ENCODE measurements around the gene UNC79. TPM values are rescaled to one million over a fixed set of nuclear protein-coding genes. Genes with fewer than 3 reads are reported as not detected.
"Not testable (repeated sequence)": the region's sequence is repeated elsewhere in the genome, so short reads cannot be mapped to it uniquely, and the experiment has no call there.

Gene UNC79
- total RNA-seq, 1 donor from 2014 or later, result 0.09 TPM

- H3K27me3 ChIP-seq, result no peaks in the 10 kb centered on the region
- no peak overlapping the region for H3K4me3 ChIP-seq
- H3K4me1 ChIP-seq, result no peaks in the 10 kb centered on the region
- intact Hi-C loops (cut with DNase I), result no loop called here
- DNase-seq, result no peak
- H3K27ac ChIP-seq, result no peak overlapping the region
- TF ChIP-seq CTCF (IDR thresholded peaks at IDR 0.05), result no peak
- ATAC-seq, result no peak
- no peaks in the 10 kb centered on the region for H3K36me3 ChIP-seq
- H3K9me3 ChIP-seq, result no peaks in the 10 kb centered on the region
These were observed 66.4 kb downstream of the UNC79 start for GRCh38 chr14:93496856-93497741.

DNA sequence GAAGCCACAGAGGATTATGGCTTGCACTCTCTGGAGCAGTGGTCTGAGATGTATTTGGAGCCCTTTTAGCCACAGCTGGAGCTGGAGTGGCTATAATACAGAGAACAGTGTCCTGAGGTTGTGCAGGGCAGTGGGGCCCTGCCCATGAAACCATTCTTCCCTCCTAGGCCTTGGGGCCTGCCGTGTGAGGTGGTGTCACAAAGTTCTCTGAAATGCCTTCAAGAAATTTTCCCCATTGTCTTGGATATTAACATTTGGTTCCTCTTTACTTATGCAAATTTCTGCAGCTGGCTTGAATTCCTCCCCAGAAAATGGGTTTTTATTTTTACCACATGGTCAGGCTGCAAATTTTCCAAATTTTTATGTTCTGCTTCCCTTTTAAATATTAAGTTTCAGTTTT, 79.3 kb downstream of the UNC79 start:
- intact Hi-C loops (cut with DNase I), result no loop called here
- Histone ChIP-seq H3K36me3 (no peaks in the 10 kb centered on the region), H3K27me3 (no peaks in the 10 kb centered on the region), H3K4me3 (no peak overlapping the region), H3K27ac (no peak overlapping the region), H3K9me3 (no peaks in the 10 kb centered on the region), H3K4me1 (no peaks in the 10 kb centered on the region)
- no peak for ATAC-seq
- DNase-seq, result no peak
- no peak for TF ChIP-seq CTCF (IDR thresholded peaks at IDR 0.05)

GRCh38 chr14:93511001-93511400, 80.3 kb downstream of the UNC79 start:
- TF ChIP-seq CTCF (IDR thresholded peaks at IDR 0.05), result no peak
- Histone ChIP-seq H3K27ac (no peak overlapping the region), H3K4me3 (no peak overlapping the region), H3K9me3 (no peaks in the 10 kb centered on the region), H3K36me3 (no peaks in the 10 kb centered on the region), H3K27me3 (no peaks in the 10 kb centered on the region), H3K4me1 (no peaks in the 10 kb centered on the region)
- intact Hi-C loops (cut with DNase I), result no loop called here
- no peak for DNase-seq
- ATAC-seq, result no peak

GRCh38 chr14:93520053-93520607, 89.4 kb downstream of the UNC79 start:
- no peak for TF ChIP-seq CTCF (IDR thresholded peaks at IDR 0.05)
- intact Hi-C loops (cut with DNase I), result no loop called here
- Histone ChIP-seq H3K36me3 (no peaks in the 10 kb centered on the region), H3K9me3 (peaks cover 19% of the 10 kb centered on the region), H3K4me1 (no peaks in the 10 kb centered on the region), H3K4me3 (no peak overlapping the region), H3K27me3 (no peaks in the 10 kb centered on the region), H3K27ac (no peak overlapping the region)
- ATAC-seq (no peak), DNase-seq (no peak)

- Histone ChIP-seq H3K9me3 (peaks cover 19% of the 10 kb centered on the region), H3K27ac (no peak overlapping the region), H3K4me1 (no peaks in the 10 kb centered on the region), H3K4me3 (no peak overlapping the region), H3K36me3 (no peaks in the 10 kb centered on the region), H3K27me3 (no peaks in the 10 kb centered on the region)
- TF ChIP-seq CTCF (IDR thresholded peaks at IDR 0.05), result no peak
- DNase-seq (no peak), ATAC-seq (no peak)
- intact Hi-C loops (cut with DNase I), result no loop called here
These were observed 91.5 kb downstream of the UNC79 start for GRCh38 chr14:93522221-93522620.

- ATAC-seq; H3K4me3 ChIP-seq; H3K9me3 ChIP-seq; intact Hi-C loops (cut with DNase I); H3K4me1 ChIP-seq; H3K27me3 ChIP-seq; DNase-seq; H3K36me3 ChIP-seq; H3K27ac ChIP-seq: not testable (repeated sequence)
These were observed 94.5 kb downstream of the UNC79 start for GRCh38 chr14:93525216-93525615.
